ENCODE measurements around the gene ESD. TPM values are rescaled to one million over a fixed set of nuclear protein-coding genes. Genes with fewer than 3 reads are reported as not detected.

The ESD gene
- total RNA-seq, 1 experiment from 2014 or later, result 71.6 TPM

DNA sequence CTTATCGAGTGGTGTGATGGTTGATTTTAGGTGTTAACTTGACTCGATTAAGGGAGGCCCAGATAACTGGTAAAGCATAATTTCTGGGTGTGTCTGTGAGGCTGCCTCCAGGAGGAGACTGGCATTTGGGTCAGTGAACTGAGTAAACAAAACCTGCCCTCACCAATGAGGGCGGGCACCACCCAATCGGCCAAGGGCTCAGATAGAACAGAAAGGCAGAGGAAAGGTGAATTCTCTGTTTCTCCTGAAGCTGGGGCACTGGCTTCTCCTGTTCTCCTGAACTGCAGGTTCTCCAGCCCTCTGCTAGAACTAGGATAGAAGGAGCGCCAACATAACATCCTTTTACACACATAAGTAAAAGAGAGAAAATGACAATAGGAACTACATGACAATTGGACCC is 35.1 kb downstream of the ESD start:
- Mint-ChIP-seq H3K4me3 (ENCODE audit: low read depth, unreplicated experiment) (no peak overlapping the region), H3K4me1 (ENCODE audit: low read depth, unreplicated experiment) (peaks cover 10% of the 10 kb centered on the region), H3K9me3 (ENCODE audit: low read depth, unreplicated experiment) (no peaks in the 10 kb centered on the region), H3K27ac (ENCODE audit: unreplicated experiment) (no peak overlapping the region), H3K27me3 (ENCODE audit: unreplicated experiment) (no peaks in the 10 kb centered on the region), H3K36me3 (ENCODE audit: insufficient read depth, unreplicated experiment) (no peaks in the 10 kb centered on the region)
- CTCF ChIA-PET, result no interaction called here
- no TSS peak for BruUV-seq (replicated peaks)
- intact Hi-C loops (cut with micrococcal nuclease; ENCODE audit: unreplicated experiment), result no loop called here
- TF ChIP-seq, protein P1, sequence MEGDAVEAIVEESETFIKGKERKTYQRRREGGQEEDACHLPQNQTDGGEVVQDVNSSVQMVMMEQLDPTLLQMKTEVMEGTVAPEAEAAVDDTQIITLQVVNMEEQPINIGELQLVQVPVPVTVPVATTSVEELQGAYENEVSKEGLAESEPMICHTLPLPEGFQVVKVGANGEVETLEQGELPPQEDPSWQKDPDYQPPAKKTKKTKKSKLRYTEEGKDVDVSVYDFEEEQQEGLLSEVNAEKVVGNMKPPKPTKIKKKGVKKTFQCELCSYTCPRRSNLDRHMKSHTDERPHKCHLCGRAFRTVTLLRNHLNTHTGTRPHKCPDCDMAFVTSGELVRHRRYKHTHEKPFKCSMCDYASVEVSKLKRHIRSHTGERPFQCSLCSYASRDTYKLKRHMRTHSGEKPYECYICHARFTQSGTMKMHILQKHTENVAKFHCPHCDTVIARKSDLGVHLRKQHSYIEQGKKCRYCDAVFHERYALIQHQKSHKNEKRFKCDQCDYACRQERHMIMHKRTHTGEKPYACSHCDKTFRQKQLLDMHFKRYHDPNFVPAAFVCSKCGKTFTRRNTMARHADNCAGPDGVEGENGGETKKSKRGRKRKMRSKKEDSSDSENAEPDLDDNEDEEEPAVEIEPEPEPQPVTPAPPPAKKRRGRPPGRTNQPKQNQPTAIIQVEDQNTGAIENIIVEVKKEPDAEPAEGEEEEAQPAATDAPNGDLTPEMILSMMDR (IDR thresholded peaks at IDR 0.05; ENCODE audit: unreplicated experiment), result no peak
- no peak for DNase-seq

DNA sequence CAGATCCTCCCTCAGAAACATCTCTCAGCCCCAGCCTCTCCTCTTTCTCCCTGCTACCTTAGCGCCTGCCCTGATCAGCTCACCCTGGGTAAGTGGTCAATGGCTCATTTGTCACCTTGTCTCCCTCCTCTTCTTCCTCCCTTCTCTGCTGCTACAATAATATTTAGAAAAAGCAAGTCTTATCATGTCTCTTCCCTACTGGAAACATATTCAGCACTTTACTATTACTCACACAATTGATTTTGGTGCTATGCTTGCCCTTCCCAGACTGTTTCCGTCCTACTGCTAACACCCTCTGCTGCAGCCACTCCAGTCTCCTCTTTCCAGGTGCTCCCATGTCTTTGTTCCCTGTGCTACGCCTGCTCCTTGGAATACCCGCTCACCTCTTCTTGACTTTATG is 35.8 kb downstream of the ESD start:
- no peaks in the 10 kb centered on the region for H3K36me3 Mint-ChIP-seq (ENCODE audit: insufficient read depth, unreplicated experiment)
- H3K4me3 Mint-ChIP-seq (ENCODE audit: low read depth, unreplicated experiment), result no peak overlapping the region
- H3K27me3 Mint-ChIP-seq (ENCODE audit: unreplicated experiment), result no peaks in the 10 kb centered on the region
- BruUV-seq (replicated peaks), result no TSS peak
- no peak for DNase-seq
- no peaks in the 10 kb centered on the region for H3K9me3 Mint-ChIP-seq (ENCODE audit: low read depth, unreplicated experiment)
- intact Hi-C loops (cut with micrococcal nuclease; ENCODE audit: unreplicated experiment), result no loop called here
- CTCF ChIA-PET, result no interaction called here
- H3K27ac Mint-ChIP-seq (ENCODE audit: unreplicated experiment), result no peak overlapping the region
- TF ChIP-seq, protein P1 (IDR thresholded peaks at IDR 0.05; ENCODE audit: unreplicated experiment), result no peak
- H3K4me1 Mint-ChIP-seq (ENCODE audit: low read depth, unreplicated experiment), result peaks cover 10% of the 10 kb centered on the region

DNA sequence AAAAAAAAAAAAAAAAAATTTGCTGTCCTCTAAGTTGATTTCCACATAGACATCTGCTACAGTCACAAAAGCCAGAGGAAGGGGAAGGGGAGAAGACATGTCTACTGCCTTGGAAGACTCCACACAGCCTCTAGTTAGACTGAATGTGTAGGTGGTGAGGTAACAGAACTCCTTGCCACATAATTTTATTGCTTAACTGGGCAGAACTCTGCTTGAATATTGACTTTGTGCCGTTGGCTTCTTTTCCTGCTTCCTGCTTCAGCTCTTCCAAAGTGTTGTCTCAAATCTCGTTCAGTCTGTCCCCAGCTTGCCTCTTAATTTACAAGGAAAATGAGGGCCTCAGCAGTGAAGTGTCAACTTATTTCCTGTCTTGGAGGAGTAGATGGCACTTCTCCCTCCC is 37.1 kb downstream of the ESD start:
- intact Hi-C loops (cut with micrococcal nuclease; ENCODE audit: unreplicated experiment), result no loop called here
- H3K36me3 Mint-ChIP-seq (ENCODE audit: insufficient read depth, unreplicated experiment), result no peaks in the 10 kb centered on the region
- no peaks in the 10 kb centered on the region for H3K9me3 Mint-ChIP-seq (ENCODE audit: low read depth, unreplicated experiment)
- TF ChIP-seq, protein P1 (IDR thresholded peaks at IDR 0.05; ENCODE audit: unreplicated experiment), result no peak
- H3K27ac Mint-ChIP-seq (ENCODE audit: unreplicated experiment), result no peak overlapping the region
- H3K4me1 Mint-ChIP-seq (ENCODE audit: low read depth, unreplicated experiment), result peaks cover 10% of the 10 kb centered on the region
- no TSS peak for BruUV-seq (replicated peaks)
- CTCF ChIA-PET, result no interaction called here
- DNase-seq, result no peak
- no peak overlapping the region for H3K4me3 Mint-ChIP-seq (ENCODE audit: low read depth, unreplicated experiment)
- H3K27me3 Mint-ChIP-seq (ENCODE audit: unreplicated experiment), result no peaks in the 10 kb centered on the region

DNA sequence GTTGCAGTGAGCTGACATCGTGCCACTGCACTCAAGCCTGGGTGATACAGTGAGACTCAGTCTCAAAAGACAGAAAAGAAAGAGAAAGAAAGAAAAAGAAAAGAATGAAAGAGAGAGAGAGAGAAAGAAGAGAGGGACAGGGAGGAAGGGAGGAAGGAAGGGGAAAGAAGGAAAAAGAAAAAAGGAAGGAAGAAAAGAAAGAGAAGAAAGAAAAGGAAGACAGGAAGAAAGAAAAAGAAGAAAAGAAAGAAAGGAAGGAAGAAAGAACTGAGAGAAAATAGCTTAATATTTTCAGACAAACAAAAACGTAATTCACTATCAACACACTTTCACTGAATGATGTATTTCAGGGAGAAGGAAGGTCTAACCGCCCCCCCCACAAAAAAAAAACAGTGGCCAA is 39.3 kb downstream of the ESD start:
- DNase-seq, result no peak
- TF ChIP-seq, protein P1 (IDR thresholded peaks at IDR 0.05; ENCODE audit: unreplicated experiment), result no peak
- no peak overlapping the region for H3K4me3 Mint-ChIP-seq (ENCODE audit: low read depth, unreplicated experiment)
- H3K4me1 Mint-ChIP-seq (ENCODE audit: low read depth, unreplicated experiment), result peaks cover 10% of the 10 kb centered on the region
- no TSS peak for BruUV-seq (replicated peaks)
- intact Hi-C loops (cut with micrococcal nuclease; ENCODE audit: unreplicated experiment), result no loop called here
- no peaks in the 10 kb centered on the region for H3K9me3 Mint-ChIP-seq (ENCODE audit: low read depth, unreplicated experiment)
- H3K27me3 Mint-ChIP-seq (ENCODE audit: unreplicated experiment), result no peaks in the 10 kb centered on the region
- H3K27ac Mint-ChIP-seq (ENCODE audit: unreplicated experiment), result no peak overlapping the region
- CTCF ChIA-PET, result no interaction called here
- H3K36me3 Mint-ChIP-seq (ENCODE audit: insufficient read depth, unreplicated experiment), result no peaks in the 10 kb centered on the region

All from Calu3 (cell line).